HG02759 (cell line): Measurements from ENCODE around the gene FILIP1.
A peak's percentile ranks its signal among the peaks of the same experiment; 100 is the strongest.

Experiments
- ATAC-seq: cut with Tn5 transposase; IDR thresholded peaks from one replicate; pipeline ENCODE4 v1.9.1; 2021; ENCODE audit warnings: mild to moderate bottlenecking, moderate library complexity; ENCODE audit not compliant: unreplicated experiment

Gene FILIP1

GRCh38 chr6:75492386-75493153 is 1.0 kb downstream of the FILIP1 start:
- ATAC-seq = peak; percentile 16

- ATAC-seq = no peak
Measured at GRCh38 chr6:75491291-75491690, 2.3 kb downstream of the FILIP1 start.

- no peak for ATAC-seq
Measured at GRCh38 chr6:75490706-75491105, 2.9 kb downstream of the FILIP1 start.

GRCh38 chr6:75489025-75489424 is 4.6 kb downstream of the FILIP1 start:
- ATAC-seq = no peak

- ATAC-seq = no peak
Measured at GRCh38 chr6:75488033-75488432, 5.6 kb downstream of the FILIP1 start.

- no peak for ATAC-seq
Measured at GRCh38 chr6:75486850-75487518, 6.6 kb downstream of the FILIP1 start.

GRCh38 chr6:75484535-75484934 is 9.1 kb downstream of the FILIP1 start:
- peak; percentile 81 for ATAC-seq

- ATAC-seq = no peak
Measured at GRCh38 chr6:75483136-75483952, 10.3 kb downstream of the FILIP1 start.

GRCh38 chr6:75481936-75482593 is 11.5 kb downstream of the FILIP1 start:
- ATAC-seq = no peak

GRCh38 chr6:75481394-75481793 is 12.2 kb downstream of the FILIP1 start:
- no peak for ATAC-seq

GRCh38 chr6:75480425-75480824 is 13.2 kb downstream of the FILIP1 start:
- ATAC-seq = no peak

GRCh38 chr6:75479712-75480111 is 13.9 kb downstream of the FILIP1 start:
- no peak for ATAC-seq

- ATAC-seq = no peak
Measured at GRCh38 chr6:75478929-75479328, 14.7 kb downstream of the FILIP1 start.

- ATAC-seq = no peak
Measured at GRCh38 chr6:75472885-75473284, 20.7 kb downstream of the FILIP1 start.

GRCh38 chr6:75467966-75468365 is 25.6 kb downstream of the FILIP1 start:
- no peak for ATAC-seq

- ATAC-seq = no peak
Measured at GRCh38 chr6:75467284-75467683, 26.3 kb downstream of the FILIP1 start.

- no peak for ATAC-seq
Measured at GRCh38 chr6:75466636-75467035, 27.0 kb downstream of the FILIP1 start.

- ATAC-seq = no peak
Measured at GRCh38 chr6:75463908-75464307, 29.7 kb downstream of the FILIP1 start.

GRCh38 chr6:75463061-75463460 is 30.5 kb downstream of the FILIP1 start:
- ATAC-seq = no peak

- no peak for ATAC-seq
Measured at GRCh38 chr6:75460681-75461080, 32.9 kb downstream of the FILIP1 start.

GRCh38 chr6:75458895-75459294 is 34.7 kb downstream of the FILIP1 start:
- no peak for ATAC-seq
